ENCODE measurements around the gene ACSS3.
A peak's percentile ranks its signal among the peaks of the same experiment; 100 is the strongest.

ACSS3 gene

GRCh38 chr12:81212996-81213696, 135.3 kb downstream of the ACSS3 start:
- no peak overlapping the region for H3K4me3 ChIP-seq (ENCODE audit: low read length)
- no peak for TF ChIP-seq CTCF (IDR thresholded peaks at IDR 0.05; ENCODE audit: insufficient read depth, low read depth, low read length, missing control alignments)
- no peak for DNase-seq (ENCODE audit: low read depth)

- DNase-seq (ENCODE audit: low read depth): peak; percentile 15
- TF ChIP-seq CTCF (IDR thresholded peaks at IDR 0.05; ENCODE audit: insufficient read depth, low read depth, low read length, missing control alignments): no peak
- no peak overlapping the region for H3K4me3 ChIP-seq (ENCODE audit: low read length)
Measured at GRCh38 chr12:81216739-81217138, 138.9 kb downstream of the ACSS3 start.

- no peak for DNase-seq (ENCODE audit: low read depth)
- TF ChIP-seq CTCF (IDR thresholded peaks at IDR 0.05; ENCODE audit: insufficient read depth, low read depth, low read length, missing control alignments): no peak
- H3K4me3 ChIP-seq (ENCODE audit: low read length): no peak overlapping the region
Measured at GRCh38 chr12:81221681-81222080, 143.8 kb downstream of the ACSS3 start.

- no peak overlapping the region for H3K4me3 ChIP-seq (ENCODE audit: low read length)
- no peak for DNase-seq (ENCODE audit: low read depth)
- TF ChIP-seq CTCF (IDR thresholded peaks at IDR 0.05; ENCODE audit: insufficient read depth, low read depth, low read length, missing control alignments): no peak
Measured at GRCh38 chr12:81222846-81223592, 145.1 kb downstream of the ACSS3 start.

GRCh38 chr12:81224626-81225025, 146.7 kb downstream of the ACSS3 start:
- peak; percentile 40 for DNase-seq (ENCODE audit: low read depth)
- no peak for TF ChIP-seq CTCF (IDR thresholded peaks at IDR 0.05; ENCODE audit: insufficient read depth, low read depth, low read length, missing control alignments)
- H3K4me3 ChIP-seq (ENCODE audit: low read length): no peak overlapping the region

GRCh38 chr12:81229759-81230158, 151.9 kb downstream of the ACSS3 start:
- TF ChIP-seq CTCF (IDR thresholded peaks at IDR 0.05; ENCODE audit: insufficient read depth, low read depth, low read length, missing control alignments): no peak
- H3K4me3 ChIP-seq (ENCODE audit: low read length): no peak overlapping the region
- DNase-seq (ENCODE audit: low read depth): no peak

Measured in epithelial cell of esophagus (primary cell).